GM21423 (cell line): ENCODE results near the gene PMPCA.

Experiments used
- ATAC-seq: cut with Tn5 transposase; IDR thresholded peaks from one replicate; pipeline ENCODE4 v1.9.1; 2021; ENCODE audit warnings: mild to moderate bottlenecking, moderate library complexity; ENCODE audit not compliant: unreplicated experiment

The PMPCA gene

GRCh38 chr9:136433043-136433715 lies 22.7 kb downstream of the PMPCA start:
- ATAC-seq: no peak

- ATAC-seq: no peak
These were observed 23.6 kb downstream of the PMPCA start for GRCh38 chr9:136433849-136434579.

DNA sequence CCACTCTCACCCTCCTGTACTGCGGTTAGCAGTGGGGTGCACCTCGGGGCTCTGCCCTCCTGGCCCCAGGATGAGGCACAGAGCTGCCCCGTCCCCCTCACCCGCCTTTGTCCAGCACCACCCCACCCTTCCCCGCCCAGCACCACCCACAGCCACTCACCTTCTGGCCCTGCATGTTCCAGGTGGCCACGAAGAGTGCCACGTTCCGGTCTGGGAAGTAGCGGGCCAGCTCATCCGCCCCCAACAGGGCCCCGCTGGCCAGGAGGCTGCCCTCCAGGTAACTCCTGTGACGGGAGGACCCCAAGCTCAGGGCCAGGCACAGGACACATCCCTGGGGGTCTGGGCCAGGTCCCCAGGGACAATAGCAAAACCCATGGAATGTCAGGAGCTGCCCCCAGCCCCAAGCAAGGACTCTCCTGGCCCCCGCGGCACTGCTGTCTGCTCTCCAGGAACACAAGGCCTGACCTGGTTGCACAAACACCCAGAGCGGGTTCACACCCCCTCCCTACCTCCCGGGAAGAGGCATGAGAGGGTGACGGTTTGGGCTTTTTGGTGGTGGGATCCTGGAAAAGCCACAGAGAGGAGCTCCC lies 24.2 kb downstream of the PMPCA start:
- no peak for ATAC-seq

GRCh38 chr9:136436055-136436634 lies 25.7 kb downstream of the PMPCA start:
- no peak for ATAC-seq

DNA sequence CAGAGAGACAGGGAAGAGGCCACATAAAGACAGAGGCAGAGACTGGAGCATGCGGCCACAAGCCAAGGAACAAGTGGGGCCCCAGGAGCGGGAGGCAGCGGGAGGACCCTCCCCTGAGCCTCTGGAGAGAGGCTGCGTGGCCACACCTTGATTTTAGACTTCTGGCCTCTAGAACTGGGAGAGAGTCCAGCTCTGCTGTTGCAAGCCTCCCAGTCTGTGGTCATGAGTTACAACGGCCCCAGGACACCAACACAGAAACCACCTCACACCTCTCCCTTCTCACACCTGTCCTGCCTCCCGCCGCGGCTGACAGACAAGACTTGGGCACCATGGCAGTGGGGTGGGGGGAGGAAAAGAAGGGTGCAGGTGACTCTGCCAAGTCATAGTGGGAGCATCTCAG lies 27.0 kb downstream of the PMPCA start:
- ATAC-seq: no peak

DNA sequence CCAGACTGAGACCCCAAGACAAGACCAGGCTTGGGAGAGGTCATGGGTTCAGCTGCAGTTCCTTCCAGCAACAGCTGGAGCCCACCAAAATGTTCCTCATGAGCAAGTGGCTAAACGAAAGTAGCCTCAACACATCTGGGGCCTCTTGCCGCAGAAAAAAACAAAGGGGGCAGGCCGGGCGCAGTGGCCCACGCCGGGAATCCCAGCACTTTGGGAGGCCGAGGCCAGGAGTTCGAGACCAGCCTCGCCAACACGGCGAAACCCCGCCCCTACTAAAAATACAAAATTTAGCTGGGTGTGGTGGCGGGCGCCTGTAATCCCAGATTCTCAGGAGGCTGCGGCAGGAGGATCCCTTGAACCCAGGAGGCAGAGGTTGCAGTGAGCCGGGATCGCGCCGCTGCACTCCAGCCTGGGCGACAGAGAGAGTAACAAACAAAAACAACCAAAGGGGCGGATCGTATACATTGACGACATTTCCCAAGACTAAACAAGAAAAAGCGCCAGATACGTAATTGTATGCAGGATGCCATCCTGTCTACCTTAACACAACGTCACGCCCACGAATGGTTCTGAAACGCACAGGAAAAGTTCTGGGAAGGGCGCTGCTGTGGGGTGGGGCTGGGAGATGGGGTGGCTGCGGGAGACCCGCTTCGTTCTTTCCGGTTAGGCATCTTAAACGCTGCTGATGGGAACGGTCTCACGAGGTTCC lies 27.5 kb downstream of the PMPCA start:
- ATAC-seq: no peak

GRCh38 chr9:136438548-136439480 lies 28.4 kb downstream of the PMPCA start:
- peak; percentile 42 for ATAC-seq

- peak; percentile 76 for ATAC-seq
These were observed 29.3 kb downstream of the PMPCA start, which contains the start of gene INPP5E for GRCh38 chr9:136439481-136440408. INPP5E (minus strand) TSS chr9:136439845; CDS start chr9:136439419, 426 bp downstream.

GRCh38 chr9:136441191-136441680 lies 30.8 kb downstream of the PMPCA start:
- no peak for ATAC-seq

GRCh38 chr9:136441681-136442245 lies 31.3 kb downstream of the PMPCA start:
- ATAC-seq: no peak

- no peak for ATAC-seq
These were observed 31.8 kb downstream of the PMPCA start for GRCh38 chr9:136442265-136442664.

- ATAC-seq: no peak
These were observed 32.6 kb downstream of the PMPCA start for GRCh38 chr9:136443087-136443486.

DNA sequence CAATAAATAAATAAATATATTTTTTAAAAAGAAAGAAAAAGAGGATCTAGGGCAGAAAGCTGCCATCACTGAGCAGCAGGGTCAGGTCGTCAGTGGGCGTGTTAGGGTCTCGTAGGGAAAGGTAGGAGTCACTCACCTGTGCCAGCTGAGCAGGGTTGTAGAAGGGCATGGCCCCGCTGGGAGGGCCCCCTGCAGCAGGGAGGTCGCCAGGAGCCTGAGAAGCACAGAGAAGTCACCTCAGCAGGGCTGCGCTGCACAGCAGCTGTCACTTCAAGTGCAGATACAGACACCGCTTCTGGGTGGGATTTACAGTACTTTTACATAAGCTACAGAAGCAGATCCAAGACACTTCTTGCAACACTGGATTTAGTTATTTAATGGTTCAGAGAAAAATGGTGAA lies 33.2 kb downstream of the PMPCA start:
- no peak for ATAC-seq

DNA sequence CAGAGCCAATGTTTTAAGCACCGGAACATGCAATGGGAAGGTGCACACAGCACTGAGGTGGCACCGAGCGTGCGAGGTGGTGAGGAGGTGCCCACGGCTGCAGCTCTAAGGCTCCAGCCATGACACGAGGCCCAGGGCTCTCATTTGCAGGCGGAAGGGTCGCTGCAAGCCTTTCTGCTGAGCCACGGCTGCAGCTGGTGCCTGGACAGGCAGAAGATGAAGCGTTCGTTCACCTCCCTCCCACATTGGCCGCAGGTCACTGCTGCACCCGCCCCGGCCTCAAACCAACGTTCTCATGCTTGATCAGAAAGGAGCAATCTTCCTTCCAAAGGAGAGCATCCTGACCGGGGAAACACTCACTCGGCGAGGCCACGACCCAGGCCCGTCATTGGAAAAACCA lies 33.6 kb downstream of the PMPCA start:
- no peak for ATAC-seq

DNA sequence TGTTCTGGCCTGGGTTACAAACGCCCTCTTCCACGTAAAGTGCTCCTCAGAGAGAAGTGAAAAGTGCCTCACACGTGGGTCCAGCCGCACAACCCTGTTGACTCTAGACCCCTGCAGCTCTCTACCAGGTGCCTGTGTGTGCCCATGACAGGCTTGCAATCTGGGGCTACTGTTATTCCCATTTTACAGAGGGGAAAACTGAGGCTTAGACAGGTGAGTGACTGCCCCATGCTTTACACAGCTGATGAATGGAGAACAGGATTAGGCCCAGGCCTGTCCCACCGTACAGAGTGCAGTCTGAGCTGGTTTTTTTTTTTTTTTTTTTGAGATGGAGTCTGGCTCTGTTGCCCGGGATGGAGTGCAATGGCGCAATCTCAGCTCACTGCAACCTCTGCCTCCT lies 35.3 kb downstream of the PMPCA start:
- no peak for ATAC-seq

GRCh38 chr9:136447173-136447778 lies 36.8 kb downstream of the PMPCA start:
- no peak for ATAC-seq

DNA sequence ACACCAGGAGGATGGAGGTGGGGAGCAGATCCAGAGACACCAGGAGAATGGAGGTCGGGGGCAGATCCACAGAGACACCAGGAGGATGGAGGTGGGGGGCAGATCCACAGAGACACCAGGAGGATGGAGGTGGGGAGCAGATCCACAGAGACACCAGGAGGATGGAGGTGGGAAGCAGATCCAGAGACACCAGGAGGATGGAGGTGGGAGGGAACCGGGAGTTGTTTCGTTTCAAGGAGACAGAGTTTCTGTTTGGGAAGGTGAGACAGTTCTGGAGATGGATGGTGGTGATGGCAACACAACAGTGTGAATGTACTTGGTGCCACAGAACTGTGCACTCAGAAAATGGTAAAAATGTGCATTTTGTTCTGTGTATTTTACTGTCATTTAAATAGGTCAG lies 38.2 kb downstream of the PMPCA start:
- no peak for ATAC-seq
